ENCODE measurements around the gene BEST1.

BEST1 gene

GRCh38 chr11:61950035-61950547 lies at the start of gene BEST1:
Gene BEST1, plus strand, starts transcription at chr11:61950351. Its CDS starts 1,456 bp downstream, at chr11:61951807.
- Histone ChIP-seq H3K4me1 (ENCODE audit: insufficient read depth, low read length) (peaks cover 14% of the 10 kb centered on the region), H3K9me3 (ENCODE audit: low read length) (no peaks in the 10 kb centered on the region), H3K27ac (ENCODE audit: low read depth, low read length) (no peak within 1 kb of the TSS), H3K9ac (ENCODE audit: low read length) (no peak within 1 kb of the TSS), H3K36me3 (ENCODE audit: insufficient read depth, low read length) (no peaks in the 10 kb centered on the region), H3K4me3 (ENCODE audit: low read depth in 1 of 2, low read length in 2 of 2) (no peak within 1 kb of the TSS), H3K27me3 (ENCODE audit: control insufficient read depth in 1 of 2, insufficient read depth in 2 of 2, low read length in 2 of 2) (no peaks in the 10 kb centered on the region)

- Histone ChIP-seq H3K36me3 (ENCODE audit: insufficient read depth, low read length) (peaks cover 28% of the 10 kb centered on the region), H3K27ac (ENCODE audit: low read depth, low read length) (no peak overlapping the region)
These were observed 48.8 kb upstream of the BEST1 start for GRCh38 chr11:61901397-61901796.

GRCh38 chr11:61902313-61902712 lies 47.8 kb upstream of the BEST1 start:
- no peak overlapping the region for H3K27ac ChIP-seq (ENCODE audit: low read depth, low read length)
- H3K4me3 ChIP-seq (ENCODE audit: low read depth in 1 of 2, low read length in 2 of 2) = no peak overlapping the region
- no peaks in the 10 kb centered on the region for H3K9me3 ChIP-seq (ENCODE audit: low read length)
- peaks cover 5% of the 10 kb centered on the region for H3K4me1 ChIP-seq (ENCODE audit: insufficient read depth, low read length)
- H3K36me3 ChIP-seq (ENCODE audit: insufficient read depth, low read length) = peaks cover 26% of the 10 kb centered on the region
- no peak overlapping the region for H3K9ac ChIP-seq (ENCODE audit: low read length)
- H3K27me3 ChIP-seq (ENCODE audit: control insufficient read depth in 1 of 2, insufficient read depth in 2 of 2, low read length in 2 of 2) = no peaks in the 10 kb centered on the region

More at GRCh38 chr11:61901397-61901796, 48.8 kb upstream of the BEST1 start:
- Histone ChIP-seq H3K4me3 (ENCODE audit: low read depth in 1 of 2, low read length in 2 of 2) (no peak overlapping the region), H3K9ac (ENCODE audit: low read length) (no peak overlapping the region), H3K9me3 (ENCODE audit: low read length) (no peaks in the 10 kb centered on the region), H3K27me3 (ENCODE audit: control insufficient read depth in 1 of 2, insufficient read depth in 2 of 2, low read length in 2 of 2) (no peaks in the 10 kb centered on the region), H3K4me1 (ENCODE audit: insufficient read depth, low read length) (peaks cover 5% of the 10 kb centered on the region)

GRCh38 chr11:61903845-61904244 lies 46.3 kb upstream of the BEST1 start:
- H3K9ac ChIP-seq (ENCODE audit: low read length) = no peak overlapping the region
- H3K4me1 ChIP-seq (ENCODE audit: insufficient read depth, low read length) = peaks cover 8% of the 10 kb centered on the region
- no peak overlapping the region for H3K4me3 ChIP-seq (ENCODE audit: low read depth in 1 of 2, low read length in 2 of 2)
- H3K27me3 ChIP-seq (ENCODE audit: control insufficient read depth in 1 of 2, insufficient read depth in 2 of 2, low read length in 2 of 2) = no peaks in the 10 kb centered on the region
- no peak overlapping the region for H3K27ac ChIP-seq (ENCODE audit: low read depth, low read length)
- H3K36me3 ChIP-seq (ENCODE audit: insufficient read depth, low read length) = peaks cover 13% of the 10 kb centered on the region
- H3K9me3 ChIP-seq (ENCODE audit: low read length) = no peaks in the 10 kb centered on the region

- no peak overlapping the region for H3K9ac ChIP-seq (ENCODE audit: low read length)
- no peaks in the 10 kb centered on the region for H3K9me3 ChIP-seq (ENCODE audit: low read length)
- H3K4me1 ChIP-seq (ENCODE audit: insufficient read depth, low read length) = peaks cover 12% of the 10 kb centered on the region
- no peak overlapping the region for H3K4me3 ChIP-seq (ENCODE audit: low read depth in 1 of 2, low read length in 2 of 2)
- no peak overlapping the region for H3K27ac ChIP-seq (ENCODE audit: low read depth, low read length)
- H3K36me3 ChIP-seq (ENCODE audit: insufficient read depth, low read length) = peaks cover 13% of the 10 kb centered on the region
- no peaks in the 10 kb centered on the region for H3K27me3 ChIP-seq (ENCODE audit: control insufficient read depth in 1 of 2, insufficient read depth in 2 of 2, low read length in 2 of 2)
These were observed 45.6 kb upstream of the BEST1 start for GRCh38 chr11:61904539-61905048.

GRCh38 chr11:61905067-61905696 lies 45.0 kb upstream of the BEST1 start:
- Histone ChIP-seq H3K27ac (ENCODE audit: low read depth, low read length) (no peak overlapping the region), H3K9ac (ENCODE audit: low read length) (no peak overlapping the region), H3K27me3 (ENCODE audit: control insufficient read depth in 1 of 2, insufficient read depth in 2 of 2, low read length in 2 of 2) (no peaks in the 10 kb centered on the region), H3K36me3 (ENCODE audit: insufficient read depth, low read length) (peaks cover 13% of the 10 kb centered on the region), H3K9me3 (ENCODE audit: low read length) (no peaks in the 10 kb centered on the region), H3K4me3 (ENCODE audit: low read depth in 1 of 2, low read length in 2 of 2) (no peak overlapping the region), H3K4me1 (ENCODE audit: insufficient read depth, low read length) (peaks cover 14% of the 10 kb centered on the region)

- Histone ChIP-seq H3K27me3 (ENCODE audit: control insufficient read depth in 1 of 2, insufficient read depth in 2 of 2, low read length in 2 of 2) (no peaks in the 10 kb centered on the region), H3K4me1 (ENCODE audit: insufficient read depth, low read length) (peaks cover 22% of the 10 kb centered on the region), H3K9ac (ENCODE audit: low read length) (no peak overlapping the region), H3K4me3 (ENCODE audit: low read depth in 1 of 2, low read length in 2 of 2) (no peak overlapping the region), H3K36me3 (ENCODE audit: insufficient read depth, low read length) (peaks cover 9% of the 10 kb centered on the region), H3K9me3 (ENCODE audit: low read length) (no peaks in the 10 kb centered on the region), H3K27ac (ENCODE audit: low read depth, low read length) (no peak overlapping the region)
These were observed 44.2 kb upstream of the BEST1 start for GRCh38 chr11:61905801-61906521.

GRCh38 chr11:61906522-61906909 lies 43.6 kb upstream of the BEST1 start:
- Histone ChIP-seq H3K36me3 (ENCODE audit: insufficient read depth, low read length) (peaks cover 8% of the 10 kb centered on the region), H3K27ac (ENCODE audit: low read depth, low read length) (no peak overlapping the region), H3K4me1 (ENCODE audit: insufficient read depth, low read length) (peaks cover 27% of the 10 kb centered on the region), H3K27me3 (ENCODE audit: control insufficient read depth in 1 of 2, insufficient read depth in 2 of 2, low read length in 2 of 2) (no peaks in the 10 kb centered on the region), H3K9me3 (ENCODE audit: low read length) (no peaks in the 10 kb centered on the region), H3K4me3 (ENCODE audit: low read depth in 1 of 2, low read length in 2 of 2) (no peak overlapping the region), H3K9ac (ENCODE audit: low read length) (no peak overlapping the region)

- Histone ChIP-seq H3K36me3 (ENCODE audit: insufficient read depth, low read length) (peaks cover 8% of the 10 kb centered on the region), H3K27ac (ENCODE audit: low read depth, low read length) (no peak overlapping the region), H3K9ac (ENCODE audit: low read length) (no peak overlapping the region), H3K4me1 (ENCODE audit: insufficient read depth, low read length) (peaks cover 31% of the 10 kb centered on the region), H3K4me3 (ENCODE audit: low read depth in 1 of 2, low read length in 2 of 2) (no peak overlapping the region), H3K27me3 (ENCODE audit: control insufficient read depth in 1 of 2, insufficient read depth in 2 of 2, low read length in 2 of 2) (no peaks in the 10 kb centered on the region), H3K9me3 (ENCODE audit: low read length) (no peaks in the 10 kb centered on the region)
These were observed 42.9 kb upstream of the BEST1 start for GRCh38 chr11:61907282-61907681.

GRCh38 chr11:61907871-61908729 lies 42.1 kb upstream of the BEST1 start:
- Histone ChIP-seq H3K36me3 (ENCODE audit: insufficient read depth, low read length) (peaks cover 8% of the 10 kb centered on the region), H3K9ac (ENCODE audit: low read length) (no peak overlapping the region), H3K4me1 (ENCODE audit: insufficient read depth, low read length) (peaks cover 34% of the 10 kb centered on the region), H3K27ac (ENCODE audit: low read depth, low read length) (no peak overlapping the region), H3K27me3 (ENCODE audit: control insufficient read depth in 1 of 2, insufficient read depth in 2 of 2, low read length in 2 of 2) (no peaks in the 10 kb centered on the region), H3K9me3 (ENCODE audit: low read length) (no peaks in the 10 kb centered on the region), H3K4me3 (ENCODE audit: low read depth in 1 of 2, low read length in 2 of 2) (no peak overlapping the region)

- Histone ChIP-seq H3K4me1 (ENCODE audit: insufficient read depth, low read length) (peaks cover 34% of the 10 kb centered on the region), H3K9ac (ENCODE audit: low read length) (no peak overlapping the region), H3K27ac (ENCODE audit: low read depth, low read length) (peak overlapping the region; percentile 44), H3K9me3 (ENCODE audit: low read length) (no peaks in the 10 kb centered on the region), H3K36me3 (ENCODE audit: insufficient read depth, low read length) (peaks cover 8% of the 10 kb centered on the region), H3K4me3 (ENCODE audit: low read depth in 1 of 2, low read length in 2 of 2) (no peak overlapping the region), H3K27me3 (ENCODE audit: control insufficient read depth in 1 of 2, insufficient read depth in 2 of 2, low read length in 2 of 2) (no peaks in the 10 kb centered on the region)
These were observed 41.3 kb upstream of the BEST1 start for GRCh38 chr11:61908730-61909316.

Measured in muscle layer of colon (tissue), 2 donors.